Stimulated activated CD4-positive, alpha-beta T cell treated with anti-CD3 and anti-CD28 coated beads, TNF-alpha, amount 100 ng/mL, for 24 hours (primary cell): ENCODE results near the gene HESX1.

Source experiments
- DNase-seq, 3 experiments: peaks; one replicate each; pipeline ENCODE4 v3.0.0-alpha.2; 2020; ENCODE audit warnings: low read depth in 3 of 3

Gene HESX1

GRCh38 chr3:57168151-57168550 is 31.6 kb downstream of the HESX1 start:
- no peak for DNase-seq

DNA sequence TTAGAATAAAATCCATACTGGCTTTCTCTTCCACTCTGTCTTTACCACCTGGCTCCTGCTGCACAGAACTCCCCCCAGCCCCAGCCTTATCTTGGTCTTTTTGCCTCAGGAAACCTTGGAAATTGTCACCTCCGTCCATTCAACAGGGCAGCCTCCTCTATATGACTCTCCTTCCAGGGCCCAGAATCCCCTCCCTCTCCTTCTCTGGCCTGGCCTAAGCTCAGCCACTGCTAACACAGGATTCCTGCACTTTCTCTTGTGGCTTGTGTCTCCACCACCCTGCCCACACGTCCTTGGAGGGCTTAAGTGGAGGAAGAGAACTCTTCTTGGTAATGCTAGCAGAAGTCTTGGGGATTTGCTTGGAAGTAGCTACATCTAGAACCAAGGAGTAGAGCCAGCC is 33.1 kb downstream of the HESX1 start:
- no peak for DNase-seq

GRCh38 chr3:57165641-57166040 is 34.1 kb downstream of the HESX1 start:
- no peak for DNase-seq

GRCh38 chr3:57164657-57165573 is 34.9 kb downstream of the HESX1 start, which contains the start of gene IL17RD:
Gene IL17RD, minus strand, starts transcription at chr3:57165353. Its CDS starts 67 bp downstream, at chr3:57165286.
- DNase-seq, result peak in 2 of 3 experiments; percentile 33 to 68

DNA sequence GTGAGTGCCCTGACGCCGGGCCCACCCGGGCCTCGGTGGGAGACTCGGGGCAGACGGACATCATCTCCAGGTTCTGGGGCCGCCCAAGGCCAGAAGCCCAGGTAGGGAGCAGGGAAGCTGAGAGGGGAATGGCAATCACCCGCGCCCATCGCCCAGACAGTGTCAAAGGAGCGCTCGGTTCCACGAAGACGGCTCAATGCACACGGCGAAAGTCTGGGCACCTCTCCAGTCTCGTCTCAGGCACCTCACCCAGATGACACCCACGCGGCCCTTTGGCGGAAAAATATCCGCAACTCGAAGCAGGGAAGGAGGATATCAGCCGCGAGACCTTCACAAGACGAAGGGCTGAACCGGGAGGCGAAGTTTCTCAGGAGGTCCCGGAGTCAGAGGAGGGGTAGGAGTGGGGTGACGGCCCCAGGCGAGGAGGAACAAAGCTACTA is 35.5 kb downstream of the HESX1 start:
- DNase-seq, result peak in 1 of 3 experiments; percentile 44

- no peak for DNase-seq
Measured at GRCh38 chr3:57163751-57164150, 36.0 kb downstream of the HESX1 start.

DNA sequence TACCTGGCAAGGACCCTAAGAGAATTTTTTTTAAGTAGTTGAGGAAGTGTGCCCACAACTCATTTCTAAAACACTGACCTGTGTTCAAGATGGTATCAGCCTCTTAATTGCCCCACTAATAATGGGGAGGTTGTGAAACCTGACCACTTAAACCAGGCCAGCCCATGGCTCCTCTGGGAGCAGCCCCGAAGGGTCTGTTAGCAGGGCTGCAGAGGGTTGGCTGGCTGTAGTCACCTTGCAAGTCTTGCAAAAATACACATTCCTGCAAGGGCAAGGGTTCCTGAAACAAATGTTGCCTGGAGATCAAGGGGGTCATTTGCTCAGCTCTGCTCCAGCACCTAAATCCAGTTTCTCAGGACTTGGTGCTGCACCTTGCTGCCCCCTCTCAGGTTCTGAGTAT is 37.9 kb downstream of the HESX1 start:
- DNase-seq, result no peak

DNA sequence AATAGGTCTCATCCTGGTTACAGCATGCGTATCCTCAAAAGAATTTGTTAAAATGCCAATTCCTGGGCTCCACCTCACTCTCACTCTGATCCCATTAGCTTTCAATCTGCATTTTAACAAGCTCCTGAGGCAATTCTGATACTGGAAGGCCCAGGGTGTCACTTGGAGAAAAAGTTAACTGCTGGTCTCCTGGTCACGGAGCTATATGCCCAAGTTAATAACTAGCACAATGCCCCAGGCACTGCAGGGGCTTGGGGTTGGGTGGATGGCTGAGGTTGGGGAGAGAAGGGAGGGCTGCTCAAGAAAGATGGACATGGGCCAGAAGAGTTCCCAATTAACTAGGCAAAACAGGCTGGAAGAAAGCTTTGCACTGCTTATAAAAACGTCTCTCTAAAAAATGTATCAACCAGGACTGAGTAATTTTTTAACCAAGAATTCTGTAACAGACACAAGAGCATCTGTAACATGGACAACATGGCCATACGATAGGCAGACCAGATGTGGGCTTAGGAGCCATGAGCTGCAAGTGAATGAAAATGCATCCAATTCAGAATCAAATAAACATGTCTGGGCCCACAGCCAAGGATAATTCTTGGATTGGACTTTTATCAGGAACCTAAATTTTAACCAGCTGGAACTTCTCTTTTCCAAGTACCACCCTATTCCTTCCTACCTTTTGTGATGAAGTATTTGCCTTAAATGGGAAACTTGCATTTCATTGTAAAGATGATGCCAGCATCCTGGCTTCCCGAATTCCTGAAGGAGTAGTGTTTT is 38.8 kb downstream of the HESX1 start:
- DNase-seq, result no peak

DNA sequence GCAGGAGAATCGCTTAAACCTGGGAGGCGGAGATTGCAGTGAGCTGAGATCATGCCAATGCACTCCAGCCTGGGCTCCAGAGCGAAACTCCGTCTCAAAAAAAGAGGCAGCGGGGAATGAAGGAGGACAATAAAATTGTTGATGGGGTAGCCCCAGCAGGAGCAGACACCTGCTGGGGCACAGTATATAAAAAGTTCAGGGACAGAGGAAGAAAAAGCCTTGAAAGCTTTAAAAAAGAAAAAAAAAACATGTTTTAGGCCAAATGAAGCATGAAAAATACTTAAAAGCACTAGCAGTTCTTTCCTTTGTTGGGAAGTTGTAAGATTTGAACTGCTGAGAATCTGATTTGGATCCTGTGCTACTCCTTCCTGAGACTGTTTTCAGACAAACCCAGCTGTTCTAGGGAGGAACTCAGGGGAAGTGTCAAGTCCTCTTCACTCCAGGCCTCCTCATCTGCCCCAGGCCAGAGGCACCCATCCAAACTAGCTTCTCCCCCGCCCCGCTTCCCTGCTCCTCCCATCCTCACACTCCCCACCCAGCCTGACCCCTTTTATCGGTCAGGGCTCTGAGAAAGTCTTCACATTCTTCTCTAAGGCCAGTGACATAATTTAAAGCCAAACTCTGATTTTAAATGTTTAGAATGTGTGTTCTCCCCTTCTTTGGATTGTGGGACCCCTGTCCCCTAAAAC is 39.6 kb downstream of the HESX1 start:
- DNase-seq, result no peak

DNA sequence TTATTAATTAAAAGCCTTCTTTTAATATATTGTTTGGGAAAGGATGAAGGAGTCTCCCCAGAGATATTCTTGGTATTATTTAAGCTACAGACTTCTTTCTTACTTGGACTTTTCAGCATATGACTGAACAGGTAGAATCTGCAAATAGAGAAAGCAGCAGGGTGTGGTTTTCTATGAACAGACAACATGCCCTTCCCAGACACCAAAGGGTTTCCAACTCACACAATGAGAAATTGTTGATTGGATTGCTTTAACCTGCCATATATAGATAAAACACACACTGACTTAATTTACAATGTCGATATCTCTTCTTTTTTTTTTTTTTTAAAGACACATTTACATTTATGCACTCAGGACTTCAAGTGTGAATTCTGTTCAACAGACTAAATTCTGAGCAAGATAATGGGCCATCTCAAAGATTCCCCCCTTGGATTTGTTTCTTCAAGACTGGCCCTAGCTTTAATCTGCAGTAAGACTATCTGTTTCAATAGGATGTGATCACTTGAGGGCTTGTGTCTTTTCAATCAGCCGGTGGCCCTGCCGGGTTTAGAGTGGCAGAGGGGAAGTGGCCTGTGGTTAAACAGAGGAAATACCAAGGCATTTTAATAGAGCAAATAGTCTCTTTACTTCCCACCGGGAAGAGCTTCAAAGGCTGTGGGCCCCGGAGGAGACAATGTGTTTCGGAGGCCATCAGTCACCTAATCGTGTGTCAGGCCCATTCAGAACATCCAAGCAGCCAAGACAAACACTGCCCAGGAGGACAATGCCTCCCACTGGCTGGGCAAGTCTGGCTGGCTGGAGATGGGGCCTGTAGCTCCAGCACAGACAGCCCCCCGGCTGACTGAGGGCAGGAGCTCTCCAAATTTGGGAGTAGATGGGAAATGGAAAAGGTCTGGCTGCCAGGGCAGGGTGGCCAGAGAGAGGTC is 40.7 kb downstream of the HESX1 start:
- DNase-seq, result no peak

DNA sequence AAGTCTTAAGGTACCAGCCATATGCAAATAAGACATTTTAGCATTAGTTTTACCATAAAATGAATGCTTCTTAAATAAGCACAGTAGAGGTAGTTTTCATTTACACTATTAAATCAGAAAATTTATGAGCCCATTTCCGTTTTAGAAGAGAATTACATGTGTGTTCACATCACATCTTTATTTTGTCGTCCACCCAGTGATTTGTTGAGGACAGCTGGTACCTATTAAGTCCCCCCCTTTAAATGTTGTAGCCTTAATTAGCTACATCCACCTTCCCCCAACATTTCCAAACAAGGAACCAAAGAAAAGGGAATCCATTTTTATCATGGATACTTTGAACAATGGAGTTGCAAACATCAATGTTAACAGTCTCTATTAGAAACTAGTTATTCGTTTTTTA is 41.5 kb downstream of the HESX1 start:
- DNase-seq, result no peak

GRCh38 chr3:57157545-57157944 is 42.2 kb downstream of the HESX1 start:
- no peak for DNase-seq

- no peak for DNase-seq
Measured at GRCh38 chr3:57155310-57155643, 44.5 kb downstream of the HESX1 start.

GRCh38 chr3:57154470-57155309 is 45.1 kb downstream of the HESX1 start:
- DNase-seq, result no peak

DNA sequence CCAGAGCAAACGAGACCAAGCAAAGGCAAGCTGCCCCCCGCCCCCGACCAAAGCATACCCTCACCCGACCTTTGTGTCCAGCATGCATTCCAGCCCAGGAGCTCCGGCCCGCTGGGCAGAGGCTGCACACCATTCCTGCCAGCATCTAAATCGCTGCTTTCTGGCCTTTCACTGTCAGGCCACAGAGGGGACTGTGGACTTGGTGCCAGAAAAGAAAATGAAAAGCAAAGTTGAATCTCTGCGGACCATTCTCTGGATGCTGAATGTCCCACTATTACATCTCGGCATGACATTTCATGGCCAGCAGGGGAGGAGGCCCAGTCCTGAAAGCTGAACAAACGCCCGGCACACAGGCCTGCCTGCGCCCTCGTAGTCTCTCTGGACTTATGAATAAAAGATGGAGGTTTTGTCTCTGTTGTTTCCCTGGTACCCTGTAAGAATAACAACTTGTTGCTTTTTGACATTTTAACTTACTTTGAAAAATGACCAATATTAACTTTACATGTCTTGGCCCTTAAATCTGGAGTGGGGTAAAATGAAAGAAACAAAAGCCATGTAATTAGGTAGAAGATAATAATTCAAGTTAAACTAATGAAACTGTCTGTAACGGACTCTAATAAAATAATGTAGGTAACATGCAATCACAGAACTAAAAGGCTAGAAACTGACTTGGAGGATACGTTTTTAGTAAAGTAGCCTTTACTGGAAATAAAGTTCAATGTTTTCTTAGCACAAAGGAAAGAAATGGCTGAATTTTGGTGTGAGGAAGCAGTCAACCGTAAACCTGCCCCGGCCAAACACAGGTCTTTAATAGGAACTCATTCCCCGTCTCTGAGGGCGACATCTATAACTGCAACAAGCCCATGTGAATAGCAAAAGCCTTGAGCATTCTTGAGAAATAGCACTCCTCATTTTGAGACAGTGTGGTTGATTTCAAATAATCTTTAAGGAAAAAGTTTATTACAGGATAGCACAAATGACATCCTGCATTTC is 47.3 kb downstream of the HESX1 start:
- DNase-seq, result no peak

- DNase-seq, result no peak
Measured at GRCh38 chr3:57151749-57152148, 48.0 kb downstream of the HESX1 start.

DNA sequence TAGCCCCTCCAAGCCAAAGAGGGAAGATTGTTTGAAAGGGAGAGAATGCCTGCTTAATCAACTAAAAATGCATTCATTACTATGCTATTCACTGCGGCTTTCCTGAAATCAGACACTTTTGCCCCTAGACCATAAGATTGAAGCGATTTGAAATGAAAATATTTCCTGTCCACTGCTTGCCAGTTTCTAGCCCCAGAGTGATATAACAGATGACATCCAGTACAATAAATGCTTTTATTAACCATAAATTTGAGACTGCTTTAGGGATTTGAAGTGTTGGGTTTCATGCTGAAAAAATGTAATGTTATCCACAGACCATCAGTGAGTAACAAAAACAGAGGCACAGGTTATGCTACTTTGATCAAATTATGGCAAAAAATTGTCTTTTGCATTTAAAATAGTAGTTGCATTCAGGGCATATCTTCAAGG is 48.7 kb downstream of the HESX1 start:
- DNase-seq, result no peak

DNA sequence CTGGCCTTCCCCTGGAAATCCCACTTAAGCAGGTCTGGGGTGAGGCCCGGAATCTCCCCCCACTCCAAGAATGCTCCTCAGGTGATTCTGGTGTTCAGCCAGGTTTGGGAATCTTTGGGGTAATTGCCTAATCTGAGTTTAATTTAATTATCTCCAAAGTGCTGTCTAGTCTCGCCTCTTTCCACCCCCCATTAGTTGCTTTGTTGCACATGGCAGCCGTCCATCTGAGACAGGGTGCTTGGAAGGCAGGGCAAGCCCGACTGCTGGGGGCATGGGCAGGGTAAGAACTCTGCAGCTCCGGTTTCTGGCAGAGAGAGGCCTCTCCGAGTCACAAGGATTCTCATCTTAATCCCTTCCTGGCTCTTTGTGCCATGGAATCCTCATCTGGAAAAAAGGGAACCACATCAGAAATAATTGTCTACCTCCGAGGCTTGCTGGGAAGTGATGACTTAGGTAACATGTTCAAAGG is 49.6 kb downstream of the HESX1 start:
- no peak for DNase-seq
